ENCODE data around the gene SLC44A4. TPM values are rescaled to one million over a fixed set of nuclear protein-coding genes. Genes with fewer than 3 reads are reported as not detected.
A peak's percentile ranks its signal among the peaks of the same experiment; 100 is the strongest.

The SLC44A4 gene
- total and polyA plus RNA-seq, 9 of the 15 experiments (the other 6 are each of a cell fraction or from before 2014, with no cell fraction given), result 7.9 to 18.6 (median 11.2) TPM

GRCh38 chr6:31896856-31897611 lies 18.2 kb upstream of the SLC44A4 start (continued):
- TF ChIP-seq PCBP2 (IDR thresholded peaks at IDR 0.05; ENCODE audit: low read depth, low read length, poor library complexity, severe bottlenecking) (peak; percentile 65), HMG20A (CRISPR knock-in tag; conservative IDR thresholded peaks at IDR 0.05) (no peak), ZNF165 (CRISPR knock-in tag; IDR thresholded peaks at IDR 0.05; ENCODE audit: borderline replicate concordance) (no peak), NBN (IDR thresholded peaks at IDR 0.05; ENCODE audit: low read depth) (no peak), SETDB1 (IDR thresholded peaks at IDR 0.05; ENCODE audit: low read length) (no peak), POU5F1 (IDR thresholded peaks at IDR 0.05; ENCODE audit: borderline replicate concordance, low read depth, low read length, partially characterized antibody) (no peak), FOXK2 (conservative IDR thresholded peaks at IDR 0.05 in 1 of 2, IDR thresholded peaks at IDR 0.05 in 1 of 2; ENCODE audit: low read depth in 2 of 2) (no peak), RERE (CRISPR knock-in tag; IDR thresholded peaks at IDR 0.05; ENCODE audit: borderline replicate concordance) (no peak), NFATC3 (IDR thresholded peaks at IDR 0.05) (no peak), CAMTA2 (CRISPR knock-in tag; conservative IDR thresholded peaks at IDR 0.05) (no peak), E2F5 (CRISPR knock-in tag; IDR thresholded peaks at IDR 0.05) (no peak), CEBPZ (IDR thresholded peaks at IDR 0.05; ENCODE audit: borderline replicate concordance, low read depth, low read length) (no peak), ZC3H4 (CRISPR knock-in tag; IDR thresholded peaks at IDR 0.05; ENCODE audit: borderline replicate concordance) (no peak), EP300 (IDR thresholded peaks at IDR 0.05; ENCODE audit: low read length) (no peak), RBFOX2 (IDR thresholded peaks at IDR 0.05; ENCODE audit: low read depth, low read length) (no peak), BRF2 (IDR thresholded peaks at IDR 0.05; ENCODE audit: borderline replicate concordance, insufficient read depth, insufficient read length) (no peak), PTRF (tag; IDR thresholded peaks at IDR 0.05) (no peak)
